ENCODE measurements around the gene SLX4.
"Not testable (repeated sequence)": the region's sequence is repeated elsewhere in the genome, so short reads cannot be mapped to it uniquely, and the experiment has no call there.

Gene SLX4

GRCh38 chr16:3640632-3641501 is 29.5 kb upstream of the SLX4 start:
- DNase-seq, result no peak

GRCh38 chr16:3640207-3640606 is 28.8 kb upstream of the SLX4 start:
- DNase-seq, result no peak

- DNase-seq, result no peak
Observed at GRCh38 chr16:3638916-3639644, 27.7 kb upstream of the SLX4 start.

- no peak for DNase-seq
Observed at GRCh38 chr16:3637371-3637923, 26.0 kb upstream of the SLX4 start.

- DNase-seq, result peak; percentile 52
Observed at GRCh38 chr16:3625911-3626732, 14.7 kb upstream of the SLX4 start.

GRCh38 chr16:3625331-3625730 is 13.9 kb upstream of the SLX4 start:
- no peak for DNase-seq

GRCh38 chr16:3623642-3624041 is 12.2 kb upstream of the SLX4 start:
- no peak for DNase-seq

- DNase-seq, result no peak
Observed at GRCh38 chr16:3618769-3619141, 7.3 kb upstream of the SLX4 start.

GRCh38 chr16:3612510-3613466 is 1.4 kb upstream of the SLX4 start:
- DNase-seq, result no peak

GRCh38 chr16:3610698-3611145 is 684 bp downstream of the SLX4 start:
- no peak for DNase-seq

GRCh38 chr16:3609895-3610697 is 1.3 kb downstream of the SLX4 start:
- no peak for DNase-seq

GRCh38 chr16:3608976-3609375 is 2.4 kb downstream of the SLX4 start:
- DNase-seq, result not testable (repeated sequence)

- no peak for DNase-seq
Observed at GRCh38 chr16:3608069-3608468, 3.3 kb downstream of the SLX4 start.

GRCh38 chr16:3607634-3608033 is 3.8 kb downstream of the SLX4 start:
- no peak for DNase-seq

- no peak for DNase-seq
Observed at GRCh38 chr16:3607161-3607560, 4.2 kb downstream of the SLX4 start.

GRCh38 chr16:3606441-3606840 is 5.0 kb downstream of the SLX4 start:
- no peak for DNase-seq

GRCh38 chr16:3602320-3602653 is 9.1 kb downstream of the SLX4 start:
- DNase-seq, result no peak

- DNase-seq, result no peak
Observed at GRCh38 chr16:3601614-3602319, 9.6 kb downstream of the SLX4 start.

GRCh38 chr16:3599922-3600321 is 11.5 kb downstream of the SLX4 start:
- no peak for DNase-seq

- no peak for DNase-seq
Observed at GRCh38 chr16:3599121-3599520, 12.3 kb downstream of the SLX4 start.

All from NCI-H510A treated with DMSO at 0.1 percent for 48 hours (cell line).